ENCODE measurements around the gene PBXIP1.

DNA sequence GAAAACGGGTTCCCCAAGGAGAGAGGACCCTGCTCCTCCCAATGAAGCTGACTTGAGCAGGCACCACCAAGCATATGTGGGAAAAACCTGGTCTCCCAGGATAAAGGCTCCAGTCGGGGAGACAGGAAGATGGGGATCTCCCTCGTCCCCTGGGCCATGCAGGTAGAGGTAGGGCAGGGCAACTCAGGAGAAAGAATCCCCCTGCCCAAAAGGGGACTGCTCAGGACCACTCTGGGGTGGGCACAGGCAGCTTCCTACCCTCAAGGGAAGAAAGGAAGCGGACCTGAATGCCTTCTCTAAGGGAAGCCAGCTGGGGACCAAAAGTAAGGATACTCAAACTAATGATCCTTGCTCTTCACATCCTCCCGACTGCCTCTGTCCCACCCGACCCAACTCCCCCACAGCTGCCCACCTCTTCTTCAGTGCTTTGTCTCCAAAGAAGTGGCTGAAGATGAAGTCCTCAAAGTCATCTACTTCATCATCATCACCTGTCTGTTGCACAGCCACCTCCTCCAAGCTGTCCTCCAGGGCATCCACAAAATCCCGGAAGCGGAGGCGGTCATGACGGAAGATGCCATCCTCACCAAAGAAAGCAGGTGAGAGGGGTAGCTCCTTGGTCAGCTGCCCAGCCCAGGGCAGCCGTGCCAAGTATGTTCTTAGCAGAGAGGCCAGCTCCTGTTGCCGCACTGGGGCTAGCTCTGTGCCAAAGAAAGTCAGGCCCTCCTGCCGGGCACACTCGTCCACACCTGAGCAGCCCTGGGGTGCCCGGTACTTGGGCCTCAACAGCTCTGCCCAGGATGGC, 10.5 kb downstream of the PBXIP1 start:
- TF ChIP-seq, protein P1, sequence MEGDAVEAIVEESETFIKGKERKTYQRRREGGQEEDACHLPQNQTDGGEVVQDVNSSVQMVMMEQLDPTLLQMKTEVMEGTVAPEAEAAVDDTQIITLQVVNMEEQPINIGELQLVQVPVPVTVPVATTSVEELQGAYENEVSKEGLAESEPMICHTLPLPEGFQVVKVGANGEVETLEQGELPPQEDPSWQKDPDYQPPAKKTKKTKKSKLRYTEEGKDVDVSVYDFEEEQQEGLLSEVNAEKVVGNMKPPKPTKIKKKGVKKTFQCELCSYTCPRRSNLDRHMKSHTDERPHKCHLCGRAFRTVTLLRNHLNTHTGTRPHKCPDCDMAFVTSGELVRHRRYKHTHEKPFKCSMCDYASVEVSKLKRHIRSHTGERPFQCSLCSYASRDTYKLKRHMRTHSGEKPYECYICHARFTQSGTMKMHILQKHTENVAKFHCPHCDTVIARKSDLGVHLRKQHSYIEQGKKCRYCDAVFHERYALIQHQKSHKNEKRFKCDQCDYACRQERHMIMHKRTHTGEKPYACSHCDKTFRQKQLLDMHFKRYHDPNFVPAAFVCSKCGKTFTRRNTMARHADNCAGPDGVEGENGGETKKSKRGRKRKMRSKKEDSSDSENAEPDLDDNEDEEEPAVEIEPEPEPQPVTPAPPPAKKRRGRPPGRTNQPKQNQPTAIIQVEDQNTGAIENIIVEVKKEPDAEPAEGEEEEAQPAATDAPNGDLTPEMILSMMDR (IDR thresholded peaks at IDR 0.05; ENCODE audit: low read depth, low read length) = no peak
- no peak for TF ChIP-seq EZH2phosphoT487 (IDR thresholded peaks at IDR 0.05; ENCODE audit: low read depth)

Measured in OCI-LY3 (cell line).